ENCODE results near the gene NEURL1B.
"Not testable (repeated sequence)": the region's sequence is repeated elsewhere in the genome, so short reads cannot be mapped to it uniquely, and the experiment has no call there.

The NEURL1B gene

DNA sequence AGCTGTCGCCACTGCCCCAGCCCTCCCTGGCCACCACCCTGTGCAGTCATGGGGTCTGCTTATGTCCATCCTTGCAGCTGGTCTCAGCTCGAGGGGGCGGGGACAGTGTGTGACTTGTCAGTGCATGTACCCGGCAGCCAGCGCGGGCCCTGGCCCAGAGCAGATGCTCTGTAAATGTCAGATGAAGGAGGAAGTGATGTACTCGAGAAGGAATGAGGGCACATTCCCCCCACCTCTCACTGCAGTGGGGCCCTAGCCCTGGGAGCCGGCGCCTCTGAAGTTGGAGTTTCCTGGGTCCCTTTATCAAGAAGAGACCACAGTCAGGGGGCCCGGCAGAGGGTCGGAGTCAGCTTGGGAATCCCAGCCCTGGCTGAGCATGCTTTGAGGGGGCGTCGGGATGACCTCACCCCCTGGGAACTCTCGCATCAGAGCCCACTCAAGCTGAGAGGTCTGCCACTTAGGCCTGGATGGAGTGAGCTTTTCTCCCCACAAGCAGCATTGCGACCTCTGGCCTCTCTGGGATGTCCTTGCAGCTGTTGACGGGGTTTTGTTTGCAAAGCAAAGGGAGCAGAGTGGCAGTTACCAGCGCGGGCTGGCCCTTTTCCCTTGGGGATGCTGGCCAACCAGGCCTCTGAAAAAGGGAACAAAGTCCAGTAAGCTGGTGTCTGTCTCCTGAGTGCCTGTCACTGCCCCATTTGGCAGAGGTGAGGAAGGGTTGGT lies 19.0 kb downstream of the NEURL1B start:
- DNase-seq = no peak

DNA sequence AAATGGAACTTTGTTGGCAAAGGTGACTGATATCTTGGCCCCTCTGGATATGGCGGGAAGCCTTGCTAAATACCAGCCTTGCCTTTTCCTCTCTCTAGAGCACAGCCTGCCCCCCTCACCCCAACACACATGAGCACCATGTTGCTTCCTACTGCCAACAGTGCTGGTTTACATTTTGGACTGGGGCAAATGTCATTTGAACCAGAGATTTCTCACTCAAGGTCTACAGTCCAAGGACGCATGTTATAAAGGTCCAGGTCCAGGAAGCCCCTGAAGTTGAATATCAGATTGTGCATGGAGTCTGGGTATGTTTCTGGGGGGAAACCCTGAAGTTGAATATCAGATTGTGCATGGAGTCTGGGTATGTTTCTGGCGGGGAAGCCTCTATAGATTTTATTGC lies 19.9 kb downstream of the NEURL1B start:
- DNase-seq = no peak

DNA sequence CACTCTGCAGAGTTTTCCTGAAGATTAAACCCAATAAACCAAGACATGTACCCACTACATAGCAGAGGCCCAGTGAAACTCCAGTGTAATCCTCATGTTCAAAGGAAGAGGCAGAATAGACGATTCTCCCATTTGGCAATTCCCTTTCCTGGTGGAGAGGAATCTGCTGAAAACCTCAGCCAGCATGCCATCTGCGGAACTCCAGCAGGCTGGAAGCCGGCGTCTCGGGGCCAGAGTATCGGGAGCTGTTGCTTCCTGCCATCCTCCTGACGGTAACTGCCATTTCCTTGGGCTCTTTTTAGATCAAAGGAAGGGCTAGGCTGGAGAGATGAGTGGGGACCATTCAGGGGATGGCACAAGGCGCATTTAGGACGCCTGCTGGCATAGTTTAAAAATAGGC lies 20.5 kb downstream of the NEURL1B start:
- no peak for DNase-seq

DNA sequence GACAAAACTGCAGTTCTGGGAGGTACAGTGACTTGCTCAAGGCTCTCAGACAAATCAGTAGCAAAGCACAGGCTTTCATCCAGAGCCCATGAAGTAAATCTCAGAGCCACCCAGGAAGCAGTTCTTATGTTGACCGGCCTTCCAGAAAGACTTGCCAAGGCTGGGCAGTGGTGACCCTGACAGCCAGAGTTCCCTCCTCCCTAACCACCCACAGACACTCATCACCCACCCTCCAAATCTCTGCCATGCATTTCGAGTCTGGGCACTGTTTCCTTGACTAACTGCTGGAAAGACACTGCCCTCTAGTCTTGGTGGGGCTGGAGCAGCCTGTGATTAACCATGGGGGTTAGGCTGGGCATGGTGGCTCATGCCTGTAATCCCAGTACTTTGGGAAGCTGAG lies 21.5 kb downstream of the NEURL1B start:
- no peak for DNase-seq

DNA sequence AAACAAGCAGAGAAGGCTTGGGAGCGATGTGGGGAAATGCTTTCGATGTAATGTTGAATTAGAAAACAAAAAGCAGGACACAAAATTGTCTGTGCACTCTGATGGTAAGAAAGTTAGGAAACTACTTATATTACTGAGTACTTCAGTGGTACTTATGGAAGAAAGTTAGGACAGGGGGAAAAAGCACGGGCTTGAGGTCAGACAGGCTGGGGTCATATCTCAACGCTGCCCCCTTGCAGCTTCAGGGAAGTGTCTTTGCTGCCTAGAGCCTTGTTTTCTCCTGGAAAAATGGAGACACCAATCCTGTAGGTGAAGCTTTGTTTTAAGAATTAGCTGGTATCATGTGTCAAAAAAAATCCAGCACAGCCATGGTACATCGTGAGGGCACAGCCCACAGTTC lies 23.0 kb downstream of the NEURL1B start:
- no peak for DNase-seq

DNA sequence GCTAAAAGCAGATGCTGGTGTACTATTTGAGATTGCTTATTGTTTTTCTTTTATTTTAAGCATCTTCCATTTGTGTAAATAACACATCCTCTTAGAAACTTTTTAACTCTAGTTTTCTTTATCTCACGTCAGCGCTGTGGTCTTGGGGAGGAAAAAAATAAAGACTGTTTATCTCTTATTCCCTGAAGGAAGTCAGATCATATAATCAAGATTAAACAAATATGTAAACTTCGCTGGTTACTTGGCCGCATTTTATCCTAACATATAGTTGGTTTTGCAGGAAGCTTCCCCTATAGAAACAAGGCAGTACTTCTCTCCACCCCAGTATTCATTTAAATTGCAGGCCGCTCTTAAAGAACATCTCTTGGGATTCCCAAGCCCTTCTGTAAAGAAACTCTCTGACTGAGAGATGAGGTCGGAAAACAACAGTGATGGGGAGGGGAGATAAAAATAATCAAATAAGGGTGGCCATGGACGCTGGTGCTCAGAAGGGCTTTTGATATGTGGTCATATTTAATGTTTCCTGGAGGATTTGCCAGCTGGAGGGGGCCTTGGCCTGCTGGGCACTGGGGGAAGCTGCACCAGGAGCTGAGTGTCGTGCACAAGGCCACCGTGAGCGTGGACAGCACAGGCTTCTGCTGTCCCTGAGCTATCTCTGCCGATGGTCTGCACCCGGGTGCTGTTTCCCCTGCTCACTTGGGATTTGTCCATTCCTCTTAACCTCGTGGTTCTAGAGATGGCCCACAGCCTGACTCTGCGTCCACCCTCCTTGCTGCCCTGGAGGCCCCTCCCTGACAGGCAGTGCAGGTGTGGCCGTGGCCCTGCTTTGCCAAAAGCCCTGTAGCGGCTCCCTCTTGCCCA lies 23.8 kb downstream of the NEURL1B start:
- no peak for DNase-seq

DNA sequence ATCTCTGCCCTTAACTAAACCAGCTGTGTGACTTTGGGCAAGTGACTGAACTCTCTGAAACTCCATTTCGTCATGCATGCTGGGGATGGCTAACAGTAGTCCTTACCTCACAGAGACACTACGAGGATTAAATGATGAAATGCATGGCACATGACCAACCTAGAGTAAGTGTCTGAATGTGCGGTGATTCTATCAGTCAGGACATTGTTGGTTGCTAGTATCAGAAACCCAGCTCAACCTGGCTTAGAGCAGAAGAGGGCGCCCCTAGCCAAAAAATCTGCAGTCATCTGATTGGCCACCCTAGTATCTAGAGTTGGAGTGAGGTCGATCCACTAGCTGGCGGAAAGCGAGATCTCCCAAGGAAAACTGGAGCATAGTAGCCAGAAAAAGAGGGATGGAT lies 25.2 kb downstream of the NEURL1B start:
- no peak for DNase-seq

DNA sequence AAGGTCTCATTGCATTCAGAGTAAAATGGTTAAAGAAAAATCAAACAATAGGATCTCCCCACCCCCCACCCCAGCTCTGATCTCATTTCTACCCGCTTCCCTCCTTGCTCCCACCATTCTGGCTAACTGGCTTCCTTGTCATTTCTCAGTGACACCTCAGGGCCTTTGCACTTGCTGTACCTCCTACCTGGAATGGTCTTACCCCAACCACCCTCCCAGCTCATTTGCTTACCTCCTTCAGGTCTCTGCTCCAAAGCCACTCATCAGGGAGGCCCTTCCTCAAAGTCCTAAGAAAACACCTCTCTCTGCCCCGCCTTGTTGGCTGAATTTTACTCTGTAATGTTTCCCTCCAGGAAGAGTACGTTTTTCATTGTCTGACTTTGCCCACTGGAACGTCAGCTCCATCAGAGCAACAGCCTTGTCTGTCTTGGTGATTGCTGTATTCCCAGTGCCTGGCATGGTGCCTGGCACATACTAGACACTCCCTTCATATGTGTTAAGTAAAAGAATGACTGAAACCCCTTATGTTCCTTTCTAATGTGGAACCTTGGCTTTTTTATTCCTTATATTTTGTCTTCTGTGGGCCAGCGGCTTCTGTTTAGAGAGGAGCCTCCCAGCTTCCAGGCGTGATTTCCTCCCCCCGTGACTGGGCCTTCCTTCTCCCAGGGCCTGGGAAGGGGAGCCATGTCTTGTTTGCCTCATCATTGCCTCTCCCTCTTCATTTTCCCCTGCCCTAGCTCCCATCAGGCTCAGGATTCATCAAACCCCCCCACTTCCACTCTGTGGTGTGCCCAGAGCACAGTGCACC lies 26.9 kb downstream of the NEURL1B start:
- DNase-seq = no peak

DNA sequence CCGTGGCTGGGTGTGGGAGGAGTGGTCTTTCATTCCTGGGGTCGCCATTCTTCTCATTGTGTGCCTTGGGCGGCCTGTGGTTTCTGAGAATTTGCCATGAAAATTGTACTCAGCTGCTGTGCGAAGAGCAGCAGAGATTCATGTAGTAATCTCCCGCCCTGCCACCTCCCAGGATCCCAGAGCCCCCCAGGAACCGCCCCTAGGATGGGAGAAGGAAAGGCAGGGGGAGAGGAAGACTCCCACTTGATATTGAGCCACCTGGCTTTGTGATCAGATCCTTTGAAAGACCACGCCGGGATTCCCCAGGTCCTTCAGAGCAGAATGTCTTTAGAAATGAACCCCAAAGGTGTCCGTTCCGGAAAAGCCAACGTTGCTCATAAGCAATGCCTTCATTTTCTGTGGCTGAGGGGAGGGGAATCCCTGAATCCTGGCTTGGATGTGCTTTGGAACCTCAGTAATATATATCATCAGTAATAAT lies 27.6 kb downstream of the NEURL1B start:
- DNase-seq = no peak

DNA sequence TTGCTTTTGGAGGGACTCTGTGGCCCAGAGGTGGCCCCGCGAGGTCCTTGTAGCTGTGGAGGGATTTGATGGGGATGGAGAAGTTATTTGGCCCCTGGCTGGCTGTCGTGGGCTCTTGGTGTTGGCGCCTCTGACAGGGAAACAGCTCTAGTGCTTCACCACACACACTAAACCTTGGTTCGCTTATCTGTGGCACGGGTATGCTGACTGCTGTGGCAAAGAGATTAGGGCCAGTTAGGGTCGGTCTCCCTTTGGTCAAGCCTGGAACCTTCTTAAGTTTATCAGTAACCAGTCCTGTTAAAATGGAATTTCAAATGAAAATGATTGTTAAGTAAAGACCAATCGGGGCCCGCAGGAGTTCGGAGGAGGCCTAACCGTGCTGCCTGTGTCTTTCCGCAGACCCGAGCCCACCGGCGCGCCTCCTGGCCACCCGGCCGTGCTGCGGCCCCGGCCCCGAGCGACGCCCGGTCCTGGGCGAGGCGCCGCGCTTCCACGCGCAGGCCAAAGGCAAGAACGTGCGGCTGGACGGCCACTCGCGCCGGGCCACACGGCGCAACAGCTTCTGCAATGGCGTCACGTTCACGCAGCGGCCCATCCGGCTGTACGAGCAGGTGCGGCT lies 28.4 kb downstream of the NEURL1B start:
- DNase-seq = no peak

DNA sequence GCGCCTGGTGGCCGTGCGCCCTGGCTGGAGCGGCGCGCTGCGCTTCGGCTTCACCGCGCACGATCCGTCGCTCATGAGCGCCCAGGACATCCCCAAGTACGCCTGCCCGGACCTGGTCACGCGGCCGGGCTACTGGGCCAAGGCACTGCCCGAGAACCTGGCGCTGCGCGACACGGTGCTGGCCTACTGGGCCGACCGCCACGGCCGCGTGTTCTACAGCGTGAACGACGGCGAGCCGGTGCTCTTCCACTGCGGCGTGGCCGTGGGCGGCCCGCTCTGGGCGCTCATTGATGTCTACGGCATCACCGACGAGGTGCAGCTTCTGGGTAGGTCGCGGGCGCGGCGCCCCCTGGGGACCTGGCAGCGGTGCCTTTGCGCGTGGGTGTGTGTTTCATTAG lies 28.9 kb downstream of the NEURL1B start:
- DNase-seq = no peak

DNA sequence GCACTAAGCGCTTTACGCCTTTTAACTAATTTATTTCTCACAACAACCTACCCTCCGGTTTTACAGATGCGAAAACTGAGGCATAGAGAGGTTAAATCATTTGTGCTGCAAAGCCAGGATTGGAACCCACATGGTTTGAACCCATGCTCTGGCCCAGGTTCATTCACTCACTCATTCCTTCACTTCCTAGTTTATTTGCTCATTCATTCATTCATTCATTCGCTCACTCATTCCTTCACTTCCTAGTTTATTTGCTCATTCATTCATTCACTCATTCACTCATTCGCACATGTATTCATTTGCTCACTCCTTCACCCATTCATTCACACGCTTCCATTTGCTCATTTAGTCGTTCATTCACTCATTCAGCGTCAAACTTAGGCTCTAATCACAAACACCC lies 29.4 kb downstream of the NEURL1B start:
- no peak for DNase-seq

DNA sequence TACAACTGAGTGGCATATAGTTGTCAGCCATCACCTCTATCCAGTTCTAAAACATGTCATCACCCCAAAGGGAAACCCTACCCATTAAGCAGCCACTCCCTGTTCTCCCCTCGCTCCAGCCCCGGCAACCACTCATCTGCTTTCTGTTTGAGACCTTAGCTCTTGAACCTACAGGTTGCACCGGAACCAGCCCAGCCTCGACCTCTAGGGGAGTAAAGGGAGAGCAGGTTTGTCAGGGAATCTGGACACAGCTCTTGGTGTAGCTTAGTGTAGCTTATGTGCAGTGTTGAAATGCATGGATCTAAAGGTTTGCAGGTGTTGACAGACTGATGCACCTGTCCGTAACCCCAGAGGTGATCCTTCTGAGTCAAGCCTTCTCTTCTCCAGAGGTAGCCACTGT lies 30.0 kb downstream of the NEURL1B start:
- no peak for DNase-seq

DNA sequence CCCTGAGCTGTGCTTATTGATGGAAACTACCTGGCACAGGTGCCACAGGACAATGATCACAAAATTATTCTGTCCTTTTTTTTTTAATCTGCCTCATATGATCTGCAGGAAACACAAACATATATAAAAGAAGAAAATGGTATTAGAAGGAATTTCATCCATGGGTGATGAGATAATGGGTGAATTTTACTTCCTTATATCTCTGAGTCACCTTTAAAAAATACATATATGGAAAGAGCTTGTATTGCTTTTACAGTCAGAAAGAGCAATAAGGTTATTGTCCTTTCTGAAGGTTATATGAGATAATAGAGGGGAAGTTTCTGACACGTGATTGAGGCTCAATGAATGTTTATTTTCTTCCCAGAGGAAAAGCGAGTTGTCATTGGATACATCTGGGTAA lies 31.6 kb downstream of the NEURL1B start:
- no peak for DNase-seq

DNA sequence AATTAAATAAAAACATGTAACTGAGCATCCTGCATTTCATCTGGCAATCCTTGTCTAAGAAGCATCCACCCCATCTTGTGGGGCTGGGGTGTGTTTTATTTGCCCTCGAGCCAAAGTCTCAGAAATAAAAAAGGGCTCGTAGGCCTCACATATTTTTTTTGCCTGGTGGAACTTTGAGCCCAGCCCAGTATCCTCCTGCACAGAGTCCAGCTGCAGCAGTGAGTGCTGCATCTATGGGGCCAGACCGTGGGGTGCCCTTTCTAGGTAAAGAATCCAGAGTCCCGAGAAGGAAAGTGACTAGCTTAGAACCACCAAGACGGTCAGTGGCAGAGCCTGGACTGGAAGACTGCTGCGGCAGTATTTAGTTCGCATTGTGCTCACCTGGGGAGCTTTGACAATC lies 33.1 kb downstream of the NEURL1B start:
- DNase-seq = no peak

DNA sequence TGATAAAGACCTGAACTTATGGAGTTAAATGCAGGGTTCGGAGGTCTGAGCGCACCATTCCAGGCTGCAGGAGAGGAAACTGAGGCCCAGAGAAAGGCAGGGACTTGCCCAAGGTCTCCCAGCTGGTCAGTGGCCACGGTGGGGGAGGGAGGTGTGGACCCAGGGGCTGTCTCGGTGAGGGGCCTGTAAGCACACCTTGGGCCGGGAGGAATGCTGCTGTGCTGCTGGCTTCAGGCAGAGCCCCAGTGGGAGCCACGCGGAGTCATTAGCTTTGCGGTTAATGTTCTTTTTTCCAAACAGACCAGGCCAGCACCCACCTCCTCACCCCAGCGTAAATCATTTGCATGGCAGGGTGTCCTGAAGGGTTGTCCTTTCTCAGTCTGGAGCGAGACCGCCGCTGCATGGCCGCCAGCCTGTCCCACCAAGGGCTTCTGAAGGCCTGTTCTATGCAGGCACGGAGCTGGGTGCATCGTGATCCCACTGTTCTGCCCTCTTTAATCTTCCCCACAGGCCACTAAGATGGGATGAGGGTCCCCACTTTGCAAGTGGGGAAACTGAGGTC lies 35.9 kb downstream of the NEURL1B start:
- DNase-seq = no peak

DNA sequence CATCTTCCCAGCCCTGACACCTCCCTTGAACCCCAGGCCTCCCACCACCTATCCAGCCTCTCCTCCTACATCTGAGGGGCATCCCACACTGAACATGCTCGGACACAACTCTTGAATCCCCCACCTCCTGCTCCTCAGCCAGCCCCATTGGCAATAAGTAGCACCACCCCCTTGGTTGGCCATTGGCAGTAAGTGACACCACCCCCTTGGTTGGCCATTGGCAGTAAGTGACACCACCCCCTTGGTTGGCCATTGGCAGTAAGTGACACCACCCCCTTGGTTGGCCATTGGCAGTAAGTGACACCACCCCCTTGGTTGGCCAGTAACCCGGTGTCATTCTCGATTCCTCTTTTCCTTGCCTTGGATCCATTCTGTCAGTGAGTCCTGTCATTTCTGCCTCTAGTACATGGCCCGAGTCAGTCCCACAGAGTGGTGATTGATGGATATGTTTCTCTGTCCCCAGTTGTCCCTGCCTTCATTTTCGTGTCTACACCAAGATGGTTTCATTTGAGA lies 37.4 kb downstream of the NEURL1B start:
- not testable (repeated sequence) for DNase-seq

DNA sequence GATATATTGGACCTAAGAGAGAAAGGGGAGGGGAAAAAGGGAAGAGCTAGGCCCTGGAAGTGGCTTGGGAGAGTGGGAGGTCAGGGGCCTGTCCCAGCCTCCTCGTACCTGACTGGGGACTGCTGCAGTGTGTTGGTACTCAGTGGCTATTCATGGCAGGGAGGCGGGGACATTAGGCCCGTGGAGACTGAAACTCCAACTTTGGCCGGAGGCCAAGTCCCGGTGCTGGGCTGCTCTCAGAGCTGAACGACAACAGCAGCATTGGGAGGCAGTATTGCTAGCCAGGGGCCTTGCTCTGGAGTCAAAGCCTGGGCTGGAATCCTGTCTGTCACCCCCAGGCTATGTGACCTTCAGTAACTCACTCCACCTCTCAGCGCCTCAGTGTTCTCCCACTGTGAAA lies 37.8 kb downstream of the NEURL1B start:
- DNase-seq = no peak

DNA sequence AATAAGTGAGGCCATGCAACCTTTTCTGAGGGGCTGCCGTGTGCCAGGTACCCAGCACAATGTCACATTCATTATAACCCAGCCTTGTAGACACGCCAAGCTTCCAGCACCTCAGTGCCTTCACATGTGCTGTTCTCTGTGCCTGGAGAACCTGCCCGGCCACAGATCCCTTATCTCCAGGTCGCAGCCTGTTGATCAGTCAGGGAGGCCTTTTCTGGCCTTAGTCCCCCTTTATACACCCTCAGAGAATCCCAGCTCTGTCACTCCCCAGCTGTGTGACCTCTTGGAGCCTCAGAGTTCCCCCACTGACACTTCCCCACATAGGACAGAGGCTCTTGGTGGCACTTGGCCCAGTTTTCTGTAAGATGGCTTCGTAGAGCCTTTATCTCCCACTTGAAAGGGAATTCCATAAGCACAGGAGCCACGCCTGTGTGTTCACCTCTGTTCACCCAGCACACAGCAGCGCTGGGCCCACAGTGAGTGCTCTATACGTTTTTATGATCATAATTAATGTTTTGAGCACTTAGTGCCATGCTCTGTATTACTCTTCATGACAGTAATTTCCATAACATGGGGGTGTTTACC lies 38.7 kb downstream of the NEURL1B start:
- no peak for DNase-seq

DNA sequence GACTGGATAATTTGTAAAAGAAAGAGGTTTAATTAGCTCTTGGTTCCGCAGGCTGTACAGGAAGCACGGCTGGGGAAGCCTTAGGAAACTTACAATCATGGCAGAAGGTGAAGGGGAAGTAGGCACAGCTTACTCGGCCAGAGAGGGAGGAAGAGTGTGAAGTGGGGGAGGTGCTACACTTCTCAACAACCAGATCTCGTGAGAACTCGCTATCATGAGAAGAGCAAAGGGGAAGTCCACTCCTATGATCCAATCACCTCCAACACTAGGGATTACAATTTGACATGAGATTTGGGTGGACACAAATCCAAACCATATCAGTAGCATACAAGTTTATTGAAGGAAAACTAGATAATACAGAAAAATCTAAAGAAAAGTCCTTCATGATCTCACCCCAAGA lies 39.9 kb downstream of the NEURL1B start:
- no peak for DNase-seq

DNA sequence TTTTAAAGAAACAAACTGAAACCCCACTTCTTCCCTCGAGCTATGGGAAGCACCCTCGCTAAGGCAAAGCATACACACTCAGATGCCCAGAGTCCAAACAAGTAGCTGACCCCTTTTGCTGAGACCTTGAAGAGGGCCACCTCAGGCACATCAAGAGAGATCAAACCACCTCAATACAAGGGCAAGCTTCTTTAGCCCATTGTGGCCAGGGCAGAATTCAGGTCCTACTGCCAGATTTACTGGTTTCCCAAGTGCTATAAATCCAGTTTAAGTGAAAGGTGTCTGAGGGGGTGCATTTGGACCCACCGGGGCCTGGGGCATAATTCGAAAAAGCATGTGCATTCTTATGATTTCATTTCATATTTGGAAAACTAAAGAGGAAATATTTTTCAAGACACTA lies 40.4 kb downstream of the NEURL1B start:
- DNase-seq = no peak

DNA sequence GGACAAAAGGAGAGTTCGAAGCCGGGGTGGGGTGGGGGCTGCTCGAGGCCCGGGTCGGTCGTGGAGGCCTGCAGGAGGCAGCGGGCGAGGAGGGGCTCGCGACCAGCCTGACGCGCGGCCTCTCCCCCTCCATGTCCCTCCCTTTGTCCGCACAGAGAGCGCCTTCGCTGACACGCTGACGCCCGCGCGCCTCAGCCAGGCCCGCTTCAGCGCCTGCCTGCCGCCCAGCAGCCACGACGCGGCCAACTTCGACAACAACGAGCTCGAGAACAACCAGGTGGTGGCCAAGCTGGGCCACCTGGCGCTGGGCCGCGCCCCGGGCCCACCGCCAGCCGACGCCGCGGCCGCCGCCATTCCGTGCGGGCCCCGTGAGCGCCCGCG lies 42.2 kb downstream of the NEURL1B start:
- DNase-seq = no peak

Data from CD4-positive, alpha-beta T cell treated with Interleukin-12 subunit alpha and Interleukin-12 subunit beta, for 1 hour (primary cell).